ENCODE data around the gene TMEM37.
A peak's percentile ranks its signal among the peaks of the same experiment; 100 is the strongest.

Gene TMEM37

GRCh38 chr2:119453972-119454593 lies 22.4 kb downstream of the TMEM37 start:
- Mint-ChIP-seq H3K4me1 (peaks cover 5% of the 10 kb centered on the region), H3K4me3 (no peak overlapping the region), H3K27ac (no peak overlapping the region), H3K9me3 (no peaks in the 10 kb centered on the region), H3K36me3 (no peaks in the 10 kb centered on the region)
- no peak for DNase-seq (ENCODE audit: low spot score in 2 of 2)
- no peak for ATAC-seq

GRCh38 chr2:119455066-119455718 lies 23.5 kb downstream of the TMEM37 start:
- H3K4me3 Mint-ChIP-seq: no peak overlapping the region
- H3K9me3 Mint-ChIP-seq: no peaks in the 10 kb centered on the region
- H3K36me3 Mint-ChIP-seq: no peaks in the 10 kb centered on the region
- H3K27ac Mint-ChIP-seq: no peak overlapping the region
- DNase-seq (ENCODE audit: low spot score in 2 of 2) (no peak), ATAC-seq (no peak)
- H3K4me1 Mint-ChIP-seq: peaks cover 5% of the 10 kb centered on the region

- Mint-ChIP-seq H3K27ac (no peak overlapping the region), H3K36me3 (no peaks in the 10 kb centered on the region), H3K9me3 (no peaks in the 10 kb centered on the region), H3K4me3 (no peak overlapping the region), H3K4me1 (peaks cover 5% of the 10 kb centered on the region)
- no peak for ATAC-seq
- no peak for DNase-seq (ENCODE audit: low spot score in 2 of 2)
Measured at GRCh38 chr2:119460076-119460475, 28.4 kb downstream of the TMEM37 start.

DNA sequence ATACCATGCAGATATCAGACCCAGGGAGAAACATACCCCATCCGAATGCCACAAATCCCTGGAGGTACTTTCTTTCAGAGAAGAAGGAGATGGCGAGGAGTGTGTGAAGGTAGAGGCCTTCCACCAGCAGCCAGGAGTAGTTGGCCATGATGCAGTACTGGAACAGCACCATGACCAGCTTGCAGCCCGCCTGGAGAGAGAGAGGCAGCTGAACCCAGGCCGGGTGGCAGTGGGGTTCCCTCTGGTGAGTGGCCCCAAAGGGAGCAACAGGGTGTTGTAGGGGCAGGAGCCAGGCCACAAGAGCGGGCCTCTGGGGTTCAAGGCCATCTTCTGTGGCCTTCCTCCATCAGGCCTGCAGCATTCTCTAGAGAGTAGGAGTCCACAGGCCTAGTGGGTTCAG lies 30.2 kb downstream of the TMEM37 start:
- no peaks in the 10 kb centered on the region for H3K36me3 Mint-ChIP-seq
- H3K27ac Mint-ChIP-seq: no peak overlapping the region
- ATAC-seq (no peak), DNase-seq (ENCODE audit: low spot score in 2 of 2) (no peak)
- no peaks in the 10 kb centered on the region for H3K9me3 Mint-ChIP-seq
- H3K4me1 Mint-ChIP-seq: no peaks in the 10 kb centered on the region
- H3K4me3 Mint-ChIP-seq: no peak overlapping the region

DNA sequence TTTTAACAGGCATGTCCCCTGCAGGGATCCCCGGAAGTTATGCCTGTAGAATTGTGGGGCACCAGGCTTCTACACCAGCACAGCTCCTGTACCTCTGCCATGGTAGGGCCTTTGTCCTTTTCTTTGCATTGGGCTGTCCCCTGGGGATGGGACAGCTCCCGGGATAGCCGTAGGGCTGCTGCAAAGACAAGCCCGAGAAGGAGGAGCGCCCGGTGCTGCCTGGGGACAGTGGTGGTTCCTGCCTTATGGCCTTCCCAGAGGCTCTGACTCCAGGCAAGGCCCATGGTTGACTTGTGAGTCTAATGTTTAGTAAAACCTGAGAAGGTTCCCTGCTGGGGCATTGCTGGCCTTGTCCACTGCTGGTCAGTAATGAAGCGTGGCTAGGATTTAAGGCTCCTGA lies 30.9 kb downstream of the TMEM37 start:
- no peaks in the 10 kb centered on the region for H3K36me3 Mint-ChIP-seq
- H3K9me3 Mint-ChIP-seq: no peaks in the 10 kb centered on the region
- H3K27ac Mint-ChIP-seq: no peak overlapping the region
- DNase-seq (ENCODE audit: low spot score in 2 of 2) (no peak), ATAC-seq (no peak)
- H3K4me3 Mint-ChIP-seq: no peak overlapping the region
- no peaks in the 10 kb centered on the region for H3K4me1 Mint-ChIP-seq

DNA sequence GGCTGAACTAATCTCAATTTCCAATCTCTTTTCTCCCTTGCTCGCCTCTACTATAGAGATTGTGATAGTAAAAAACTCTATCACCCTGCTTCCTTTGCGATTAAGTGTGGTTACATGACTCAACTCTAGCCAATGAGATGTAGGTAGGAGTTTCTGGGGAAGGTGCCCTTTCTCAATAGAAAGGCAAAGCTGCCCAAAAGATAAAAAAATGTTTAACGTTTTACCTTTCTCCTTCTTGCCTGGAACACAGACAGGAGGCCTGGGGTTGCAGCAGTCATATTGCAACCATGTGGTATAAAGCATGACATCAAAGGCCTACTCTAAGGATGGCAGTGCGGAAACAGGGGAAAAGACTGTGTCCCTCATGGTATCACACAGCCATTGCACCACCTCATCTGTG lies 31.5 kb downstream of the TMEM37 start:
- Mint-ChIP-seq H3K27ac (no peak overlapping the region), H3K4me1 (no peaks in the 10 kb centered on the region), H3K9me3 (no peaks in the 10 kb centered on the region), H3K36me3 (no peaks in the 10 kb centered on the region), H3K4me3 (no peak overlapping the region)
- DNase-seq (ENCODE audit: low spot score in 2 of 2): no peak
- ATAC-seq: peak; percentile 59

DNA sequence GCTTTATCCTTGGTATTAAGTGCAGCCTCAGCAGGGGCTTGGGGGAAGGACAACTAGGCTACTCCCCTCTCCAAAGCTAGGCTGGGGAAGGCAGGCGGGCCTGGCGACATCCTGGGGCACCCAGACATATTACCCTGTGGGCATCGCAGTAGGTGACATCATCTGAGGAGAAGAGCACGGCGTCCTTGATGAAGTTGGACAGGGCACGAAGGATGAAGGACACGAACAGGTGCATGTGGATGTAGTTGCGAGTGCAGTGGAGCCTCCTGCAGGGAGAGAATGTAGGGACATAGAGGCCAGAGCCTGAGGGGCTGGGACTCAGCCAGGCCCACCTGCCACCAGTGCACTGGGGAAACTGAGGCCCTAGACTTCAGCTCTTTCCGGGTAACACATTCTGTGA lies 32.3 kb downstream of the TMEM37 start:
- H3K27ac Mint-ChIP-seq: no peak overlapping the region
- ATAC-seq: no peak

GRCh38 chr2:119464981-119465380 lies 33.3 kb downstream of the TMEM37 start:
- ATAC-seq (no peak), DNase-seq (ENCODE audit: low spot score in 2 of 2) (no peak)

More for the DNA sequence above, 32.3 kb downstream of the TMEM37 start:
- Mint-ChIP-seq H3K9me3 (no peaks in the 10 kb centered on the region), H3K4me1 (no peaks in the 10 kb centered on the region), H3K4me3 (no peak overlapping the region), H3K36me3 (no peaks in the 10 kb centered on the region)
- no peak for DNase-seq (ENCODE audit: low spot score in 2 of 2)

GRCh38 chr2:119465687-119466086 lies 34.0 kb downstream of the TMEM37 start:
- H3K4me1 Mint-ChIP-seq: no peaks in the 10 kb centered on the region
- H3K9me3 Mint-ChIP-seq: no peaks in the 10 kb centered on the region
- ATAC-seq (no peak), DNase-seq (ENCODE audit: low spot score in 2 of 2) (no peak)
- no peaks in the 10 kb centered on the region for H3K36me3 Mint-ChIP-seq
- no peak overlapping the region for H3K27ac Mint-ChIP-seq
- H3K4me3 Mint-ChIP-seq: no peak overlapping the region

More at GRCh38 chr2:119464981-119465380, 33.3 kb downstream of the TMEM37 start:
- no peaks in the 10 kb centered on the region for H3K4me1 Mint-ChIP-seq
- H3K27ac Mint-ChIP-seq: no peak overlapping the region
- H3K4me3 Mint-ChIP-seq: no peak overlapping the region
- H3K9me3 Mint-ChIP-seq: no peaks in the 10 kb centered on the region
- no peaks in the 10 kb centered on the region for H3K36me3 Mint-ChIP-seq

DNA sequence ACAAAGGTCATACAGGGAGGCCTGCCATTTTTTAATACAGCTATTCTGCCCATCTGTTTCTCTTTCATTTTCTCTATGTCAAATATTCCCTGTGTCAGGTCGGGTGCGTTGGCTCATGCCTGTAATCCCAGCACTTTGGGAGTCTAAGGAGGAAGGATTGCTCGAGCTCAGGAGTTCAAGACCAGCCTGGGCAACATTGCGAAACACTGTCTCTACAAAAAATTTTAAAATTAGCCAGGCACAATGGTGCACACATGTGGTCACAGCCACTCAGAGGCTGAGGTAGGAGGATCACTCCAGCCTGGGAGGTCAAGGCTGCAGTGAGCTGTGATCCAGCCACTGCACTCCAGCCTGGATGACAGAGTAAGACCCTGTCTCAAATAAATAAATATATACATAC lies 34.7 kb downstream of the TMEM37 start:
- H3K4me3 Mint-ChIP-seq: no peak overlapping the region
- no peaks in the 10 kb centered on the region for H3K9me3 Mint-ChIP-seq
- no peaks in the 10 kb centered on the region for H3K36me3 Mint-ChIP-seq
- H3K4me1 Mint-ChIP-seq: no peaks in the 10 kb centered on the region
- ATAC-seq (no peak), DNase-seq (ENCODE audit: low spot score in 2 of 2) (no peak)
- H3K27ac Mint-ChIP-seq: no peak overlapping the region

DNA sequence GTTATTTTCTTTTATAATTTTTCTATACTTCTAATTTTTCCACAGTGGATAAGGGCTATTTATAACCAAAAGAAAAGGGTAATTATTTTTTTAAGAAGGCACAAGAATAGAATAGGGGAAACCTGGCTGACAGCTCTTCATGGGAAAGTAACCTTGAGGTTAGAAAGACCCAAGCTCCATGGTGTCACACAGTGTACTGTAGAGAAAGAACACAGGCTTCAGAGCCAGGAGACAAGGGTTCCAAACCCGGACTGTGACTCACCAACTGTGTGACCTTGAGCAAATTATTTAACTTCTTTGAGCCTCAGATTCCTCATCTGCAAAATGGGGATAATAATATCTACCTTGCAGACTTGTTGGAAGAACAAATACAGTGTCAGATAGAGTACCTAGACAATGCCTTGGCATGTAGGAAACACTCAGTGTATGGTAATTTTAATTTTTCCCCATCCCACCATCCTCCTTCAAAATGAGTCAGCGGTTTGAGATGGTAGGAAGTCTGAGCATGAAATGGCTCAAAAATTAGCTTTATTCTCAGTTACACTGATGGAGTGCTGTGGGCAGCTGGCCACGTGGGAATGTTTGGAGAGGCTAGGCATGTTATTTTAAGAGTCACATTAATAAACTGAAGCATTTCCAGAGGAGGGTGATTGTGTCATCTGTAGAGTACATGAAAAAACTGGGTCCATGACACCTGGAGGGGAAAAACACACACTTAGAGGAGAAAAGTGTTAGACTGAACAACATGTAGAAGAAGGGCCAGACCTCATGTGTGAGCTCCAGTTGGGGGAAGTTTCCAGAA lies 36.7 kb downstream of the TMEM37 start:
- ATAC-seq (no peak), DNase-seq (ENCODE audit: low spot score in 2 of 2) (no peak)
- no peak overlapping the region for H3K4me3 Mint-ChIP-seq
- H3K4me1 Mint-ChIP-seq: no peaks in the 10 kb centered on the region
- no peak overlapping the region for H3K27ac Mint-ChIP-seq
- no peaks in the 10 kb centered on the region for H3K9me3 Mint-ChIP-seq
- H3K36me3 Mint-ChIP-seq: no peaks in the 10 kb centered on the region

GRCh38 chr2:119469131-119469530 lies 37.5 kb downstream of the TMEM37 start:
- no peak overlapping the region for H3K4me3 Mint-ChIP-seq
- DNase-seq (ENCODE audit: low spot score in 2 of 2): no peak
- H3K9me3 Mint-ChIP-seq: no peaks in the 10 kb centered on the region
- H3K27ac Mint-ChIP-seq: no peak overlapping the region
- no peaks in the 10 kb centered on the region for H3K36me3 Mint-ChIP-seq
- no peaks in the 10 kb centered on the region for H3K4me1 Mint-ChIP-seq
- ATAC-seq: no peak

DNA sequence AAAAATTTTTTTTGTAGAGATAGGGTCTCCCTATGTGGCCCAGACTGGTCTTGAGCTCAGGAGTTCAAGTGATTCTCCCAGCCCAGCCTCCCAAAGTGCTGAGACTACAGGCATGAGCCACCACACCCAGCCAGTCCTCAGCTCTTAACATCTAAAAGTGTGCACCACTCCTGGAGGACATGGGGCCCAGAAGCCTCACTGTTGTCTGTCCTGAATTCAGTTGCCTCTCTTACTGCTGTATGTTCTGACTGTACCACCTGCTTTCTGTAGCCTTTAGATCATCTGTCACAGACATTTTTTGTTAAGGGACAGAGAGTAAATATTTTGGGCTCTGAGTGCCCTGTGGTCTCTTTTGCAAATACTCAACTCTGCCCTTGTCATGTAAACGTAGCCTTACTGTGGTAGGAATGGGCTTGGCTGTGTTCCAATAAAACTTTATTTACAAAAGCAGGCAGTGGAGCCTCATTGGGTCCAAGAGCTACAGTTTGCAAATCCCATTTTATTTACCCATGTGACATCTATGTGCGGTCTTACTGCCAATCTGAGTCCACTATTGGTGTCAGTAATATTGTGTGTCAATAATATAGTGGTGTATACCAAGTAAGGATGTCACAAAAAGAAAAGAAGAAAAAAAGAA lies 38.1 kb downstream of the TMEM37 start:
- H3K4me3 Mint-ChIP-seq: no peak overlapping the region
- H3K36me3 Mint-ChIP-seq: no peaks in the 10 kb centered on the region
- ATAC-seq (no peak), DNase-seq (ENCODE audit: low spot score in 2 of 2) (no peak)
- H3K27ac Mint-ChIP-seq: no peak overlapping the region
- no peaks in the 10 kb centered on the region for H3K9me3 Mint-ChIP-seq
- H3K4me1 Mint-ChIP-seq: no peaks in the 10 kb centered on the region

- H3K4me1 Mint-ChIP-seq: peaks cover 5% of the 10 kb centered on the region
- DNase-seq (ENCODE audit: low spot score in 2 of 2) (no peak), ATAC-seq (no peak)
- no peaks in the 10 kb centered on the region for H3K36me3 Mint-ChIP-seq
- no peaks in the 10 kb centered on the region for H3K9me3 Mint-ChIP-seq
- no peak overlapping the region for H3K27ac Mint-ChIP-seq
- no peak overlapping the region for H3K4me3 Mint-ChIP-seq
Measured at GRCh38 chr2:119472749-119473148, 41.1 kb downstream of the TMEM37 start.

DNA sequence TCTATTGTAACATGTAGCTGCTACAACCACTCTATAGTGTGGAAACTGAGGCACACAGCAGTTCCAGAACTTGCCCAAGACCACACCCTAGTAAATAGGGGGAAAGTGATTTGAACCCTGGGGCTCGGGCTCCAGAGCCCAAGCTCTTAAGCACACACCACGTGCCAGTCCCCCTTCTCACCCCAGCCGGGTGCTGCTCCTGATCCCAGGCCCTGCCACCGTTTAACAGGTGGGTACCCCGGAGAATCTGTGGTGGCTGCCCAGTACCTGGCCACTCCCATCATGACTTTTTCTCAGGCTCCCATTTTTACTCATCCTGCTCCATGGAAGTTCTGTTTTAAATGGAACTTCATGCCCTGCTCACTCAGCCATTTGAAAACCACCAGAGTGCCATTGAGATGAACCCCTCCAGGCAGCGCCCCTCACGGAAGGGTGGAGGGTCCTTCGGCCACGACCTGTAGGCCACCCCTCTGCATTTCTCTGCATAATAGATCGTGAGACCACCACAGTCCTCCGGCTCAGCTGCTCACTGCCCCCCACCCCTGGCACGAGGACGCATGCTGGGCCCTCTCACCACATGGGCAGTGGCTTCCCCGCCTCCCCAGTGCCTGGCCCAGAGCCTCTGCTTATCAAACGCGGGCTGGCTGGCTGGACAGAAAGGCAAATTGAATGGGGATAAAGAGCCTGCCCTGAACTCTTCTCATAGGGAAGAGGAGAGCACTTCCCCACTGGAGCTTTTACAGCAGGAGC lies 42.1 kb downstream of the TMEM37 start:
- Mint-ChIP-seq H3K9me3 (no peaks in the 10 kb centered on the region), H3K27ac (no peak overlapping the region), H3K36me3 (no peaks in the 10 kb centered on the region), H3K4me3 (no peak overlapping the region), H3K4me1 (peaks cover 5% of the 10 kb centered on the region)
- ATAC-seq: no peak
- no peak for DNase-seq (ENCODE audit: low spot score in 2 of 2)
